HCT116 (cell line): ENCODE measurements around the gene TNFRSF6B. TPM values are rescaled to one million over a fixed set of nuclear protein-coding genes. Genes with fewer than 3 reads are reported as not detected.
A peak's percentile ranks its signal among the peaks of the same experiment; 100 is the strongest.

Source experiments
- ATAC-seq: fragments of 200-7000 bp; cut with Tn5 transposase; 2 replicates; pipeline ENCODE4 v1.9.1; 2020; ENCODE audit warnings: mild to moderate bottlenecking, moderate library complexity
- BruUV-seq: library from RNA; stranded (reverse); fragments of 400-500 nt; replicated peaks from 2 replicates; lab custom pipeline; 2021; lab: Mats Ljungman, UMichigan
- CTCF ChIA-PET: fragments of 300-600 bp; sonication (Branson Sonifier 250); formaldehyde crosslinking; loops from one replicate; lab custom pipeline; 2021; ENCODE audit warnings: antibody characterized with exemption; lab: Charles Lee
- POLR2A ChIA-PET: fragments of 300-600, 350-600 bp; sonication (Branson Sonifier 250); formaldehyde crosslinking; loops from one replicate; lab custom pipeline; 2021; ENCODE audit warnings: antibody characterized with exemption; lab: Charles Lee
- RAD21 ChIA-PET, 2 experiments: fragments of 300-600 bp; sonication (Branson Sonifier 250); formaldehyde crosslinking; loops; one replicate each; lab custom pipeline; 2023; ENCODE audit warnings: low total read pairs in 2 of 2; ENCODE audit not compliant: uncharacterized antibody in 2 of 2, unreplicated experiment in 2 of 2, low non-redundant PET in 1 of 2; lab: Charles Lee
- DNase-seq: peaks from one replicate; pipeline ENCODE4 v3.0.0-alpha.2; 2010; ENCODE audit warnings: low read depth, low spot score
- H2AFZ ChIP-seq: fragments of 200-600 bp; shearing (Covaris generic), sonication (generic); 2 replicates; pipeline ENCODE4 v1.6.1; 2017; ENCODE audit warnings: low read depth, mixed run types, mixed read lengths, antibody characterized with exemption, low read length; ENCODE audit not compliant: poor library complexity, severe bottlenecking
- H3K27ac ChIP-seq: 2 replicates; pipeline ENCODE4 v1.5.1; 2012; ENCODE audit warnings: low read depth, low read length
- H3K27me3 ChIP-seq: fragments of 200-600 bp; sonication (generic); 2 replicates; pipeline ENCODE4 v1.6.1; 2016; ENCODE audit warnings: mixed run types, low read length, mixed read lengths; ENCODE audit not compliant: insufficient read depth
- H3K36me3 ChIP-seq, 2 experiments: fragments of 200-500 bp in 1 of 2; fragments of 200-600 bp in 1 of 2; sonication (Bioruptor generic) in 1 of 2; sonication (generic) in 1 of 2; 2 replicates each; pipeline versions ENCODE4 v1.5.1 to v1.6.1; 2014 to 2016; ENCODE audit warnings: low read length in 2 of 2, inconsistent platforms in 1 of 2, mixed read lengths in 1 of 2, mixed run types in 1 of 2; ENCODE audit not compliant: insufficient read depth in 2 of 2, control insufficient read depth in 1 of 2
- H3K4me1 ChIP-seq, 2 experiments: fragments of 200-600 bp in 1 of 2; sonication (generic) in 1 of 2; 2 replicates each; pipeline versions ENCODE4 v1.5.1 to v1.6.1; 2012 to 2017; ENCODE audit warnings: low read length in 2 of 2, inconsistent platforms in 1 of 2, mild to moderate bottlenecking in 1 of 2, mixed read lengths in 1 of 2, mixed run types in 1 of 2, moderate library complexity in 1 of 2; ENCODE audit not compliant: insufficient read depth in 2 of 2, control insufficient read depth in 1 of 2
- H3K4me2 ChIP-seq: fragments of 200-600 bp; sonication (generic); 2 replicates; pipeline ENCODE4 v1.6.1; 2017; ENCODE audit warnings: mixed run types, low read length, mixed read lengths
- H3K4me3 ChIP-seq, 2 experiments: fragments of 200-600 bp in 1 of 2; sonication (generic) in 1 of 2; replicated peaks in 1 of 2; 2 replicates each; pipeline ENCODE4 v1.5.1; 2011 to 2016; ENCODE audit warnings: low read length in 2 of 2, control low read depth in 1 of 2, low read depth in 1 of 2, mild to moderate bottlenecking in 1 of 2, mixed read lengths in 1 of 2, mixed run types in 1 of 2
- H3K79me2 ChIP-seq: fragments of 200-600 bp; sonication (generic); 2 replicates; pipeline ENCODE4 v1.6.1; 2017; ENCODE audit warnings: mild to moderate bottlenecking, mixed run types, low read length, moderate library complexity, mixed read lengths; ENCODE audit not compliant: insufficient read depth
- H3K9ac ChIP-seq: fragments of 200-600 bp; sonication (generic); 2 replicates; pipeline ENCODE4 v1.6.1; 2016; ENCODE audit warnings: low read length, mixed read lengths
- H3K9me2 ChIP-seq: fragments of 200-600 bp; sonication (generic), shearing (Covaris generic); 2 replicates; pipeline ENCODE4 v1.6.1; 2017; ENCODE audit warnings: mixed run types, mild to moderate bottlenecking, moderate library complexity; ENCODE audit not compliant: insufficient read depth
- H3K9me3 ChIP-seq, 2 experiments: fragments of 200-500 bp in 1 of 2; fragments of 200-600 bp in 1 of 2; sonication (Bioruptor generic) in 1 of 2; sonication (generic) in 1 of 2; 2 replicates each; pipeline ENCODE4 v1.6.1; 2014 to 2017; ENCODE audit warnings: low read length in 2 of 2, mixed read lengths in 2 of 2, inconsistent platforms in 1 of 2, low read depth in 1 of 2, mild to moderate bottlenecking in 1 of 2, mixed run types in 1 of 2, moderate library complexity in 1 of 2; ENCODE audit not compliant: control insufficient read depth in 1 of 2, insufficient read depth in 1 of 2
- H4K20me1 ChIP-seq: fragments of 200-600 bp; sonication (generic), shearing (Covaris generic); 2 replicates; pipeline ENCODE4 v1.6.1; 2017; ENCODE audit warnings: mixed run types, mild to moderate bottlenecking, moderate library complexity; ENCODE audit not compliant: insufficient read depth
- ATF3 ChIP-seq: IDR thresholded peaks from 2 replicates; pipeline ENCODE4 v1.6.1; 2012
- CBX3 ChIP-seq: IDR thresholded peaks from 2 replicates; pipeline ENCODE4 v1.6.1; 2012; ENCODE audit warnings: low read depth
- CEBPB ChIP-seq: IDR thresholded peaks from 2 replicates; pipeline ENCODE4 v1.6.1; 2012; ENCODE audit warnings: low read depth
- CTCF ChIP-seq, 3 experiments: fragments of 200-600 bp in 1 of 3; sonication (generic) in 1 of 3; IDR thresholded peaks in 2 of 3; conservative IDR thresholded peaks in 1 of 3; 2 replicates each; pipeline ENCODE4 v1.5.1; 2012 to 2017; ENCODE audit warnings: low read depth in 2 of 3, low read length in 2 of 3, antibody characterized with exemption in 1 of 3, borderline replicate concordance in 1 of 3, control low read depth in 1 of 3, mild to moderate bottlenecking in 1 of 3, mixed read lengths in 1 of 3, mixed run types in 1 of 3, moderate library complexity in 1 of 3; ENCODE audit not compliant: insufficient read depth in 1 of 3
- EGR1 ChIP-seq: IDR thresholded peaks from 2 replicates; pipeline ENCODE4 v1.6.1; 2012; ENCODE audit warnings: low read depth
- ELF1 ChIP-seq: IDR thresholded peaks from 2 replicates; pipeline ENCODE4 v1.6.1; 2012; ENCODE audit warnings: low read depth, borderline replicate concordance
- EZH2 ChIP-seq: fragments of 200-600 bp; sonication (generic); IDR thresholded peaks from 2 replicates; pipeline ENCODE4 v1.6.1; 2017; ENCODE audit warnings: antibody characterized with exemption, mixed run types
- EZH2phosphoT487 ChIP-seq: fragments of 200-600 bp; IDR thresholded peaks from 2 replicates; pipeline ENCODE4 v1.6.1; 2018; ENCODE audit warnings: antibody characterized with exemption, borderline replicate concordance
- FOSL1 ChIP-seq: IDR thresholded peaks from 2 replicates; pipeline ENCODE4 v1.6.1; 2012; ENCODE audit warnings: low read depth
- JUND ChIP-seq: IDR thresholded peaks from 2 replicates; pipeline ENCODE4 v1.6.1; 2012
- MAX ChIP-seq: IDR thresholded peaks from 2 replicates; pipeline ENCODE4 v1.6.1; 2012
- POLR2A ChIP-seq: IDR thresholded peaks from 2 replicates; pipeline ENCODE4 v1.7.0; 2011; ENCODE audit warnings: borderline replicate concordance; ENCODE audit not compliant: insufficient read depth, insufficient read length; ENCODE audit errors: extremely low read depth
- POLR2AphosphoS5 ChIP-seq: IDR thresholded peaks from 2 replicates; pipeline ENCODE4 v1.6.1; 2011; ENCODE audit warnings: mild to moderate bottlenecking, low read depth, low read length, moderate library complexity
- RAD21 ChIP-seq: IDR thresholded peaks from 2 replicates; pipeline ENCODE4 v1.6.1; 2012; ENCODE audit warnings: low read depth, mild to moderate bottlenecking
- SIN3A ChIP-seq: IDR thresholded peaks from 2 replicates; pipeline ENCODE4 v1.6.1; 2012; ENCODE audit warnings: low read depth
- SRF ChIP-seq: IDR thresholded peaks from 2 replicates; pipeline ENCODE4 v1.6.1; 2012; ENCODE audit warnings: low read depth
- YY1 ChIP-seq: IDR thresholded peaks from 2 replicates; pipeline ENCODE4 v1.6.1; 2011; ENCODE audit warnings: low read length, low read depth, moderate library complexity, mild to moderate bottlenecking; ENCODE audit not compliant: insufficient replicate concordance; ENCODE audit errors: extremely low read depth
- ZFX ChIP-seq: fragments of 450-650 bp; IDR thresholded peaks from 2 replicates; pipeline ENCODE4 v1.6.1; 2017
- intact Hi-C: fragments of 100-400 bp; cut with micrococcal nuclease; formaldehyde crosslinking; loops from 2 replicates; pipeline ENCODE4 v1.10.0; 2022
- total RNA-seq: library from RNA; stranded (reverse); gene quantifications from one replicate; pipeline ENCODE4 v1.2.1, GENCODE V29; 2021; ENCODE audit not compliant: unreplicated experiment
- TF ChIP-seq, protein P1 (sequence below): IDR thresholded peaks from 2 replicates; pipeline ENCODE4 v1.6.1; 2012; ENCODE audit warnings: low read depth

The TNFRSF6B gene
- total RNA-seq, 1 experiment from 2014 or later: 147 TPM

- no TSS peak for BruUV-seq
- no peaks in the 10 kb centered on the region for H4K20me1 ChIP-seq
- H3K36me3 ChIP-seq: peaks cover 3 to 23% of the 10 kb centered on the region in 2 experiments; a peak in 2 of 4 replicates
- peak overlapping the region; percentile 78 for H3K4me2 ChIP-seq
- peak overlapping the region; percentile 96 for H3K27ac ChIP-seq
- no peaks in the 10 kb centered on the region for H3K9me3 ChIP-seq
- H3K9me2 ChIP-seq: no peaks in the 10 kb centered on the region
- H3K9ac ChIP-seq: peak overlapping the region; percentile 89
- peak; percentile 21 for ATAC-seq
- H3K27me3 ChIP-seq: no peaks in the 10 kb centered on the region
- peaks cover 18% of the 10 kb centered on the region for H3K79me2 ChIP-seq
- intact Hi-C loops: no loop called here
- TF ChIP-seq FOSL1 (no peak), JUND (no peak), SIN3A (no peak), CEBPB (no peak), RAD21 (no peak), EGR1 (no peak), CTCF (IDR thresholded peaks at IDR 0.05 in 2 of 3, conservative IDR thresholded peaks at IDR 0.05 in 1 of 3; ENCODE audit: borderline replicate concordance in 1 of 3, insufficient read depth in 1 of 3, low read depth in 2 of 3, low read length in 2 of 3) (no peak), ZFX (no peak), YY1 (no peak), POLR2AphosphoS5 (no peak), ATF3 (no peak), CBX3 (no peak), SRF (no peak), EZH2phosphoT487 (no peak), POLR2A (no peak), ELF1 (no peak), MAX (no peak; the same call in 1 of the 2 replicates), EZH2 (no peak)
- TF ChIP-seq, protein P1, sequence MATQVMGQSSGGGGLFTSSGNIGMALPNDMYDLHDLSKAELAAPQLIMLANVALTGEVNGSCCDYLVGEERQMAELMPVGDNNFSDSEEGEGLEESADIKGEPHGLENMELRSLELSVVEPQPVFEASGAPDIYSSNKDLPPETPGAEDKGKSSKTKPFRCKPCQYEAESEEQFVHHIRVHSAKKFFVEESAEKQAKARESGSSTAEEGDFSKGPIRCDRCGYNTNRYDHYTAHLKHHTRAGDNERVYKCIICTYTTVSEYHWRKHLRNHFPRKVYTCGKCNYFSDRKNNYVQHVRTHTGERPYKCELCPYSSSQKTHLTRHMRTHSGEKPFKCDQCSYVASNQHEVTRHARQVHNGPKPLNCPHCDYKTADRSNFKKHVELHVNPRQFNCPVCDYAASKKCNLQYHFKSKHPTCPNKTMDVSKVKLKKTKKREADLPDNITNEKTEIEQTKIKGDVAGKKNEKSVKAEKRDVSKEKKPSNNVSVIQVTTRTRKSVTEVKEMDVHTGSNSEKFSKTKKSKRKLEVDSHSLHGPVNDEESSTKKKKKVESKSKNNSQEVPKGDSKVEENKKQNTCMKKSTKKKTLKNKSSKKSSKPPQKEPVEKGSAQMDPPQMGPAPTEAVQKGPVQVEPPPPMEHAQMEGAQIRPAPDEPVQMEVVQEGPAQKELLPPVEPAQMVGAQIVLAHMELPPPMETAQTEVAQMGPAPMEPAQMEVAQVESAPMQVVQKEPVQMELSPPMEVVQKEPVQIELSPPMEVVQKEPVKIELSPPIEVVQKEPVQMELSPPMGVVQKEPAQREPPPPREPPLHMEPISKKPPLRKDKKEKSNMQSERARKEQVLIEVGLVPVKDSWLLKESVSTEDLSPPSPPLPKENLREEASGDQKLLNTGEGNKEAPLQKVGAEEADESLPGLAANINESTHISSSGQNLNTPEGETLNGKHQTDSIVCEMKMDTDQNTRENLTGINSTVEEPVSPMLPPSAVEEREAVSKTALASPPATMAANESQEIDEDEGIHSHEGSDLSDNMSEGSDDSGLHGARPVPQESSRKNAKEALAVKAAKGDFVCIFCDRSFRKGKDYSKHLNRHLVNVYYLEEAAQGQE: no peak
- TF ChIP-seq, all 23 proteins: peak for 0
- Histone ChIP-seq H2AFZ (no peak overlapping the region), H3K4me1 (peaks cover 20 to 50% of the 10 kb centered on the region in 2 experiments; a peak in 3 of 4 replicates), H3K4me3 (peak overlapping the region; percentile 76 to 85)
- ChIA-PET CTCF (interaction anchor here (1.0 to 1.6 kb wide), 3 partner anchors 32 to 241 kb away, joined by 3 to 4 read pairs (median 4); partner anchors contain the start of genes ARFRP1, PRPF6 and ZGPAT), RAD21 (no interaction called here), POLR2A (interaction anchor here (1.6 to 1.7 kb wide), 2 partner anchors 32 to 125 kb away, joined by 6 to 12 read pairs; partner anchors contain the start of genes ARFRP1, TPD52L2 and ZGPAT)
- no peak for DNase-seq
Measured at GRCh38 chr20:63740070-63740626, 43.7 kb downstream of the TNFRSF6B start.
